Stimulated activated effector memory CD8-positive, alpha-beta T cell treated with anti-CD3 and anti-CD28 coated beads, Interleukin-12 subunit alpha, Interleukin-12 subunit beta, amount 100 ng/mL, for 72 hours (primary cell): ENCODE results near the gene DNM1.

ENCODE experiments used
- ATAC-seq: fragments of 150-1000 bp; cut with Tn5 transposase; 2 replicates; pipeline ENCODE4 v1.10.0; 2021
- DNase-seq, 2 donors: peaks; one replicate each; pipeline ENCODE4 v3.0.0; 2021 to 2022; ENCODE audit warnings: low spot score in 2 of 2
- H3K27ac Mint-ChIP-seq: one replicate; pipeline ENCODE4 v1.8.0; 2022; ENCODE audit warnings: mild to moderate bottlenecking, mixed read lengths
- H3K36me3 Mint-ChIP-seq: one replicate; pipeline ENCODE4 v1.8.0; 2022; ENCODE audit warnings: mild to moderate bottlenecking, mixed read lengths
- H3K4me1 Mint-ChIP-seq: one replicate; pipeline ENCODE4 v1.8.0; 2022; ENCODE audit warnings: mixed read lengths
- H3K4me3 Mint-ChIP-seq: one replicate; pipeline ENCODE4 v1.8.0; 2022; ENCODE audit warnings: mild to moderate bottlenecking, mixed read lengths
- H3K9me3 Mint-ChIP-seq: one replicate; pipeline ENCODE4 v1.8.0; 2022; ENCODE audit warnings: mixed read lengths

The DNM1 gene

GRCh38 chr9:128208946-128209669 lies 5.9 kb downstream of the DNM1 start:
- Mint-ChIP-seq H3K27ac (no peak overlapping the region), H3K9me3 (no peaks in the 10 kb centered on the region), H3K36me3 (no peaks in the 10 kb centered on the region), H3K4me3 (no peak overlapping the region), H3K4me1 (peaks cover 5% of the 10 kb centered on the region)
- ATAC-seq: no peak
- no peak for DNase-seq

- no peaks in the 10 kb centered on the region for H3K4me1 Mint-ChIP-seq
- no peak overlapping the region for H3K4me3 Mint-ChIP-seq
- no peaks in the 10 kb centered on the region for H3K9me3 Mint-ChIP-seq
- ATAC-seq: no peak
- H3K27ac Mint-ChIP-seq: peak overlapping the region; percentile 11
- H3K36me3 Mint-ChIP-seq: no peaks in the 10 kb centered on the region
- no peak for DNase-seq
These were observed 8.2 kb downstream of the DNM1 start for GRCh38 chr9:128211186-128211980.

- Mint-ChIP-seq H3K4me1 (no peaks in the 10 kb centered on the region), H3K9me3 (no peaks in the 10 kb centered on the region), H3K27ac (peak overlapping the region; percentile 11), H3K36me3 (no peaks in the 10 kb centered on the region), H3K4me3 (no peak overlapping the region)
- DNase-seq: no peak
- no peak for ATAC-seq
These were observed 8.8 kb downstream of the DNM1 start for GRCh38 chr9:128211981-128212281.

GRCh38 chr9:128213746-128214497 lies 10.7 kb downstream of the DNM1 start:
- Mint-ChIP-seq H3K9me3 (no peaks in the 10 kb centered on the region), H3K27ac (no peak overlapping the region), H3K4me3 (no peak overlapping the region), H3K4me1 (peaks cover 10% of the 10 kb centered on the region), H3K36me3 (no peaks in the 10 kb centered on the region)
- DNase-seq (no peak), ATAC-seq (no peak)

- H3K36me3 Mint-ChIP-seq: no peaks in the 10 kb centered on the region
- no peaks in the 10 kb centered on the region for H3K9me3 Mint-ChIP-seq
- ATAC-seq (no peak), DNase-seq (no peak)
- H3K27ac Mint-ChIP-seq: no peak overlapping the region
- H3K4me3 Mint-ChIP-seq: no peak overlapping the region
- H3K4me1 Mint-ChIP-seq: peaks cover 11% of the 10 kb centered on the region
These were observed 11.7 kb downstream of the DNM1 start for GRCh38 chr9:128214571-128215490.

GRCh38 chr9:128215491-128216409 lies 12.6 kb downstream of the DNM1 start:
- no peak overlapping the region for H3K4me3 Mint-ChIP-seq
- no peak for ATAC-seq
- peak overlapping the region; percentile 80 for H3K27ac Mint-ChIP-seq
- DNase-seq: no peak
- H3K4me1 Mint-ChIP-seq: peaks cover 11% of the 10 kb centered on the region
- H3K9me3 Mint-ChIP-seq: no peaks in the 10 kb centered on the region
- H3K36me3 Mint-ChIP-seq: no peaks in the 10 kb centered on the region

- Mint-ChIP-seq H3K4me3 (no peak overlapping the region), H3K9me3 (no peaks in the 10 kb centered on the region), H3K4me1 (peaks cover 11% of the 10 kb centered on the region), H3K36me3 (no peaks in the 10 kb centered on the region), H3K27ac (no peak overlapping the region)
- no peak for ATAC-seq
- DNase-seq: no peak
These were observed 13.8 kb downstream of the DNM1 start for GRCh38 chr9:128216781-128217553.

GRCh38 chr9:128218172-128218517 lies 15.0 kb downstream of the DNM1 start:
- ATAC-seq: no peak
- DNase-seq: no peak
- Mint-ChIP-seq H3K9me3 (no peaks in the 10 kb centered on the region), H3K36me3 (no peaks in the 10 kb centered on the region), H3K4me1 (peaks cover 11% of the 10 kb centered on the region), H3K4me3 (peak overlapping the region; percentile 78), H3K27ac (peak overlapping the region; percentile 78)

GRCh38 chr9:128218518-128219389 lies 15.6 kb downstream of the DNM1 start:
- Mint-ChIP-seq H3K36me3 (no peaks in the 10 kb centered on the region), H3K27ac (peak overlapping the region; percentile 78), H3K4me1 (peaks cover 11% of the 10 kb centered on the region), H3K4me3 (peak overlapping the region; percentile 78), H3K9me3 (no peaks in the 10 kb centered on the region)
- ATAC-seq (peak; percentile 92), DNase-seq (peak; percentile 75 to 95)

GRCh38 chr9:128219831-128220230 lies 16.7 kb downstream of the DNM1 start:
- ATAC-seq (no peak), DNase-seq (no peak)
- peaks cover 11% of the 10 kb centered on the region for H3K4me1 Mint-ChIP-seq
- peak overlapping the region; percentile 34 for H3K27ac Mint-ChIP-seq
- no peaks in the 10 kb centered on the region for H3K9me3 Mint-ChIP-seq
- H3K36me3 Mint-ChIP-seq: no peaks in the 10 kb centered on the region
- no peak overlapping the region for H3K4me3 Mint-ChIP-seq

- DNase-seq (no peak), ATAC-seq (no peak)
- Mint-ChIP-seq H3K4me1 (peaks cover 11% of the 10 kb centered on the region), H3K4me3 (no peak overlapping the region), H3K27ac (no peak overlapping the region), H3K9me3 (no peaks in the 10 kb centered on the region), H3K36me3 (no peaks in the 10 kb centered on the region)
These were observed 18.8 kb downstream of the DNM1 start for GRCh38 chr9:128222026-128222425.

- no peak overlapping the region for H3K4me3 Mint-ChIP-seq
- no peaks in the 10 kb centered on the region for H3K36me3 Mint-ChIP-seq
- no peak for ATAC-seq
- no peak overlapping the region for H3K27ac Mint-ChIP-seq
- H3K4me1 Mint-ChIP-seq: peaks cover 9% of the 10 kb centered on the region
- no peaks in the 10 kb centered on the region for H3K9me3 Mint-ChIP-seq
- DNase-seq: no peak
These were observed 19.9 kb downstream of the DNM1 start for GRCh38 chr9:128222880-128223670.
